Measurements from ENCODE around the gene MCC. TPM values are rescaled to one million over a fixed set of nuclear protein-coding genes. Genes with fewer than 3 reads are reported as not detected.

MCC gene
- total RNA-seq, 1 experiment from 2014 or later, result 7.1 TPM

GRCh38 chr5:113330533-113331208, 157.6 kb downstream of the MCC start:
- H3K27me3 ChIP-seq (ENCODE audit: low read length), result no peaks in the 10 kb centered on the region
- no peak overlapping the region for H3K4me3 ChIP-seq (ENCODE audit: low read length)
- POLR2A ChIA-PET (ENCODE audit: unreplicated experiment), result interaction anchor here (0.7 kb wide), 1 partner anchor 159 kb away, joined by 3 read pairs; no protein-coding TSS in a partner anchor
- H4K20me1 ChIP-seq (ENCODE audit: low read length), result no peaks in the 10 kb centered on the region
- H2AFZ ChIP-seq (ENCODE audit: low read length), result peak overlapping the region; percentile 36; the same call in 1 of the 2 replicates
- H3K4me2 ChIP-seq (ENCODE audit: low read length), result peak overlapping the region; percentile 59
- intact Hi-C loops (cut with micrococcal nuclease), result loop anchor here (1.0 to 5.0 kb wide), 5 partner anchors 36 to 334 kb away; no protein-coding TSS in a partner anchor
- ATAC-seq, result peak; percentile 82
- H3K36me3 ChIP-seq (ENCODE audit: low read depth, low read length), result no peaks in the 10 kb centered on the region
- H3F3A ChIP-seq (ENCODE audit: low read length, unreplicated experiment), result no peaks in the 10 kb centered on the region
- no peak overlapping the region for H3K9ac ChIP-seq (ENCODE audit: low read length)
- BruUV-seq (replicated peaks), result no TSS peak
- no peak overlapping the region for H3K27ac ChIP-seq (ENCODE audit: low read length)
- no peaks in the 10 kb centered on the region for H3K9me2 ChIP-seq (replicated peaks; ENCODE audit: low read length)
- H3K9me3 ChIP-seq (ENCODE audit: low read length), result no peaks in the 10 kb centered on the region
- peak; percentile 74 for DNase-seq
- no peak for TF ChIP-seq EZH2phosphoT487 (IDR thresholded peaks at IDR 0.05; ENCODE audit: borderline replicate concordance, low read length)
- TF ChIP-seq CTCF (conservative IDR thresholded peaks at IDR 0.05; ENCODE audit: low read depth, low read length), result peak; percentile 83
- no peak for TF ChIP-seq EZH2 (IDR thresholded peaks at IDR 0.05; ENCODE audit: low read length, unreplicated experiment)
- CTCF ChIA-PET, result interaction anchor here (0.6 to 1.1 kb wide), 2 partner anchors 165 to 334 kb away, joined by 3 read pairs; no protein-coding TSS in a partner anchor
- H3K4me1 ChIP-seq (ENCODE audit: insufficient read depth, low read length), result peaks cover 6% of the 10 kb centered on the region
- no peaks in the 10 kb centered on the region for H3K79me2 ChIP-seq (ENCODE audit: low read length)

GRCh38 chr5:113329981-113330380, 158.3 kb downstream of the MCC start:
- H4K20me1 ChIP-seq (ENCODE audit: low read length), result no peaks in the 10 kb centered on the region

More at GRCh38 chr5:113329981-113330380, 158.3 kb downstream of the MCC start:
- no peak for DNase-seq
- POLR2A ChIA-PET (ENCODE audit: unreplicated experiment), result interaction anchor here (0.7 kb wide), 1 partner anchor 159 kb away, joined by 3 read pairs; no protein-coding TSS in a partner anchor
- Histone ChIP-seq H3K9me2 (replicated peaks; ENCODE audit: low read length) (no peaks in the 10 kb centered on the region), H3F3A (ENCODE audit: low read length, unreplicated experiment) (no peaks in the 10 kb centered on the region), H3K9ac (ENCODE audit: low read length) (no peak overlapping the region), H3K9me3 (ENCODE audit: low read length) (no peaks in the 10 kb centered on the region), H3K36me3 (ENCODE audit: low read depth, low read length) (no peaks in the 10 kb centered on the region), H3K79me2 (ENCODE audit: low read length) (no peaks in the 10 kb centered on the region), H3K4me1 (ENCODE audit: insufficient read depth, low read length) (peaks cover 6% of the 10 kb centered on the region), H3K4me2 (ENCODE audit: low read length) (peak overlapping the region; percentile 59; the same call in 1 of the 2 replicates), H3K27me3 (ENCODE audit: low read length) (no peaks in the 10 kb centered on the region), H3K4me3 (ENCODE audit: low read length) (no peak overlapping the region), H2AFZ (ENCODE audit: low read length) (peak overlapping the region; percentile 36; the same call in 1 of the 2 replicates), H3K27ac (ENCODE audit: low read length) (no peak overlapping the region)
- CTCF ChIA-PET, result interaction anchor here (0.6 to 1.1 kb wide), 2 partner anchors 166 to 334 kb away, joined by 3 read pairs; no protein-coding TSS in a partner anchor
- intact Hi-C loops (cut with micrococcal nuclease), result loop anchor here (1.0 to 5.0 kb wide), 5 partner anchors 35 to 334 kb away; no protein-coding TSS in a partner anchor
- peak; percentile 31; the same call in 1 of the 2 replicates for ATAC-seq
- TF ChIP-seq EZH2phosphoT487 (IDR thresholded peaks at IDR 0.05; ENCODE audit: borderline replicate concordance, low read length), result no peak
- TF ChIP-seq CTCF (conservative IDR thresholded peaks at IDR 0.05; ENCODE audit: low read depth, low read length), result no peak
- TF ChIP-seq EZH2 (IDR thresholded peaks at IDR 0.05; ENCODE audit: low read length, unreplicated experiment), result no peak
- no TSS peak for BruUV-seq (replicated peaks)

All from PC-3 (cell line).